Measurements from ENCODE around the gene FUT8.

- no peak for TF ChIP-seq CTCF (IDR thresholded peaks at IDR 0.05)
- no peak for TF ChIP-seq POLR2A (IDR thresholded peaks at IDR 0.05)
- TF ChIP-seq EP300 (IDR thresholded peaks at IDR 0.05) = no peak
Observed at GRCh38 chr14:65790172-65790815, 377.8 kb downstream of the FUT8 start.
